GM10847 (cell line): ENCODE results near the gene CHRM4.

Experiments
- POLR2A ChIP-seq: IDR thresholded peaks from 2 replicates; pipeline ENCODE4 v1.6.1; 2011; ENCODE audit not compliant: insufficient read length; ENCODE audit errors: extremely low read depth

Gene CHRM4

GRCh38 chr11:46364056-46364455, 27.5 kb downstream of the CHRM4 start:
- TF ChIP-seq POLR2A = no peak

GRCh38 chr11:46363455-46364005, 28.0 kb downstream of the CHRM4 start:
- no peak for TF ChIP-seq POLR2A

- no peak for TF ChIP-seq POLR2A
These were observed 28.6 kb downstream of the CHRM4 start for GRCh38 chr11:46363031-46363407.

GRCh38 chr11:46362156-46363030, 29.2 kb downstream of the CHRM4 start:
- no peak for TF ChIP-seq POLR2A

- TF ChIP-seq POLR2A = peak; percentile 55
These were observed 30.1 kb downstream of the CHRM4 start for GRCh38 chr11:46361283-46362155.

GRCh38 chr11:46360878-46361277, 30.7 kb downstream of the CHRM4 start:
- TF ChIP-seq POLR2A = no peak

- TF ChIP-seq POLR2A = no peak
These were observed 31.6 kb downstream of the CHRM4 start for GRCh38 chr11:46359953-46360352.

GRCh38 chr11:46357483-46357936, 34.1 kb downstream of the CHRM4 start:
- no peak for TF ChIP-seq POLR2A

GRCh38 chr11:46356924-46357482, 34.6 kb downstream of the CHRM4 start:
- no peak for TF ChIP-seq POLR2A

- TF ChIP-seq POLR2A = no peak
These were observed 37.9 kb downstream of the CHRM4 start for GRCh38 chr11:46353698-46354097.

GRCh38 chr11:46352063-46352841, 39.3 kb downstream of the CHRM4 start:
- TF ChIP-seq POLR2A = no peak

GRCh38 chr11:46351606-46352005, 40.0 kb downstream of the CHRM4 start:
- TF ChIP-seq POLR2A = no peak

- no peak for TF ChIP-seq POLR2A
These were observed 40.4 kb downstream of the CHRM4 start for GRCh38 chr11:46351148-46351547.

- no peak for TF ChIP-seq POLR2A
These were observed 40.9 kb downstream of the CHRM4 start for GRCh38 chr11:46350695-46351094.
